Measurements from ENCODE around the gene PDCD1. TPM values are rescaled to one million over a fixed set of nuclear protein-coding genes. Genes with fewer than 3 reads are reported as not detected.
"Not testable (repeated sequence)": the region's sequence is repeated elsewhere in the genome, so short reads cannot be mapped to it uniquely, and the experiment has no call there.

PDCD1 gene
- total RNA-seq, 4 donors from 2014 or later: 0.49 to 2.3 (median 1.1) TPM

DNA sequence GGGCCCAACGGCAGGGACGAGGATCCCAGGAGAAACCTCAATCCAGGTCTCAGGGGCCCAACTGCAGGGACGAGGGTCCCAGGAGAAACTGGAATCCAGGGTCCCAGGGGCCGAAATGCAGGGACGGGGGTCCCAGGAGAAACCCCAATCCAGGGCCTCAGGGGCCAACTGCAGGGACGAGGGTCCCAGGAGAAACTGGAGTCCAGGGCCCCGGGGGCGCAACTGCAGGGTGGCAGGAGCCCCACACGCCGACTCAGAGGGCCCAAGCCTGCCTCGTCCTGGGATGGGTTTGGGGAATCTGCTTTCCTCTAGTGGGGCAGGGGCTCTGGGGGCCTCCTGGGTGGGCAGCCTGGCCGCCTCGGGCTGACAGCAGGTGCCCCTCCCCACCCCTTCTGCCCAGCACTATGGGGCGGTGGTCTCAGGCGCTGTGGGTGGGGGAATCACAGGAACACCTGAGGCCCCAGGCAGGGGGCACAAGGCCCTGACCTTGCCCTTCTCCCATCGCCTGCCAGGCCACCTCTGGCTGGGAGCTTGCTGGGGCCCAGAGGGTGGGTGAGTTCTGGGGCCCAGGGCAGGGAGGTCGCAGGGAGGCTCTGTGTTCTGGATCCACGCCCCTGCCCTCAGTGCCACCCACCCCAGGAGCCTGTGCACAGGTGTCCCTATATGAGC is 18.0 kb upstream of the PDCD1 start:
- peaks cover 0 to under 1% of the 10 kb centered on the region in 2 donors for H3K4me1 ChIP-seq
- no peak overlapping the region for H3K27ac ChIP-seq
- no peaks in the 10 kb centered on the region for H3K27me3 ChIP-seq
- intact Hi-C loops (cut with DNase I): loop anchor here (5.0 to 10.0 kb wide), 3 partner anchors 142 to 189 kb away; partner anchors contain the start of genes D2HGDH, DTYMK and ING5
- no peaks in the 10 kb centered on the region for H3K9me3 ChIP-seq
- H3K36me3 ChIP-seq: no peaks in the 10 kb centered on the region
- 90 to 91% methylated on average over 6 to 9 of the region's 18 CpGs for WGBS, 2 donors
- no peak overlapping the region for H3K4me3 ChIP-seq (replicated peaks in 1 of 3)
- DNase-seq: no peak
- TF ChIP-seq CTCF (IDR thresholded peaks at IDR 0.05): no peak
- TF ChIP-seq POLR2A (IDR thresholded peaks at IDR 0.05): no peak

- WGBS, 2 donors: 78 to 84% methylated on average over 11 to 12 of the region's 22 CpGs
- H3K36me3 ChIP-seq; H3K4me3 ChIP-seq (replicated peaks in 1 of 3); H3K9me3 ChIP-seq; H3K27ac ChIP-seq; H3K4me1 ChIP-seq; H3K27me3 ChIP-seq: not testable (repeated sequence)
- intact Hi-C loops (cut with DNase I): loop anchor here (5.0 to 10.0 kb wide), 3 partner anchors 141 to 189 kb away; partner anchors contain the start of genes D2HGDH, DTYMK and ING5
- peak in 3 of 6 experiments; percentile 40 to 51 (median 46) for TF ChIP-seq CTCF (IDR thresholded peaks at IDR 0.05)
- DNase-seq: peak in 1 of 2 donors; percentile 61
Measured at GRCh38 chr2:241875754-241876527, 17.2 kb upstream of the PDCD1 start.

GRCh38 chr2:241874277-241874925 is 15.7 kb upstream of the PDCD1 start:
- TF ChIP-seq POLR2A (IDR thresholded peaks at IDR 0.05): no peak
- TF ChIP-seq CTCF (IDR thresholded peaks at IDR 0.05): no peak
- intact Hi-C loops (cut with DNase I): loop anchor here (10.0 kb wide), 1 partner anchor 140 kb away; the partner anchor contains the start of gene D2HGDH
- WGBS, 2 donors: 96 to 97% methylated on average over 9 to 12 of the region's 17 CpGs
- Histone ChIP-seq H3K27ac (no peak overlapping the region), H3K36me3 (no peaks in the 10 kb centered on the region), H3K4me1 (no peaks in the 10 kb centered on the region), H3K9me3 (no peaks in the 10 kb centered on the region), H3K4me3 (replicated peaks in 1 of 3) (no peak overlapping the region), H3K27me3 (no peaks in the 10 kb centered on the region)
- DNase-seq: no peak

GRCh38 chr2:241873803-241874110 is 15.1 kb upstream of the PDCD1 start:
- no peak overlapping the region for H3K4me3 ChIP-seq (replicated peaks in 1 of 3)
- H3K27ac ChIP-seq: no peak overlapping the region
- no peaks in the 10 kb centered on the region for H3K4me1 ChIP-seq
- intact Hi-C loops (cut with DNase I): loop anchor here (10.0 kb wide), 1 partner anchor 139 kb away; the partner anchor contains the start of gene D2HGDH
- H3K27me3 ChIP-seq: no peaks in the 10 kb centered on the region
- no peaks in the 10 kb centered on the region for H3K36me3 ChIP-seq
- 93 to 100% methylated on average over 1 to 7 of the region's 7 CpGs for WGBS, 2 donors
- no peak for DNase-seq
- TF ChIP-seq CTCF (IDR thresholded peaks at IDR 0.05): no peak
- TF ChIP-seq POLR2A (IDR thresholded peaks at IDR 0.05): no peak
- H3K9me3 ChIP-seq: no peaks in the 10 kb centered on the region

Measured in thyroid gland (tissue), 4 donors.